ENCODE data around the gene KIF19. TPM values are rescaled to one million over a fixed set of nuclear protein-coding genes. Genes with fewer than 3 reads are reported as not detected.

Gene KIF19
- total RNA-seq, 1 experiment from 2014 or later, result not detected

DNA sequence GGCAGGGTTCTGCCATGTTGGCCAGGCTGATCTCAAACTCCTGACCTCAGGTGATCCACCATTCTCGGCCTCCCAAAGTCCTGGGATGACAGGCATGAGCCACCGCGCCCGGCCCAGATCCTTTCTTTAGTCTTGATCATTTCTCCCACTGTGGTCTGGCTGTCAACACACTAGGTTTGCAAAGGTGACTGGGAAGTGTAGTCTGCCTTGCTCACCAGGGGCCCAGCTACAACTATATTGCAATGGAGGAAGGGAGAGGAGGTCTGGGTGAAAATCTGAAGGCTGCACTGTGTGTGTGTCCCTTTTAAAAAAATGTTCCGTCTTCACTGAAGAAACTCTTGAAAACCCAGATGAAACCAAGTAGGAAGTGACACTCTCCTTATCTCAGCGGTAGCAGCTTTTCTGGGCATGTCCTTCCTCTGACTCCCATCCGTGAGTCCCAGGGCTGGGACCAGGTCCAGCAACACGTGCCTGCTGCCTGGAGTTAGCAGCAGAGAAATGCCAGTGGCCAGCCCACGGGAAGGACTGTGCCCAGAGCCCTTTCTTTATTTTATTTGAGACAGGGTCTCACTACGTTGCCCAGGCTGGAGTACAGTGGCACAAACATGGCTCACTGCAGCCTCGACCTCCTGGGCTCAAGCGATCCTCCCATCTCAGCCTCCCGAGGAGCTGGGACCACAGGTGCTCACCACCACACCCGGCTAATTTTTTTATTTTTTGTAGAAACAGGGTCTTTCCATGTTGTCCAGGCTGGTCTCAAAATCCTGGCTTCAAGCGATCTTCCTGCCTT lies 17.8 kb upstream of the KIF19 start:
- H3K27ac ChIP-seq, result no peak overlapping the region
- ChIA-PET POLR2A (ENCODE audit: unreplicated experiment) (no interaction called here), CTCF (no interaction called here)
- H3K9me2 ChIP-seq (ENCODE audit: insufficient read depth), result no peaks in the 10 kb centered on the region
- no peaks in the 10 kb centered on the region for H3K79me2 ChIP-seq (ENCODE audit: low read depth)
- peaks cover 72% of the 10 kb centered on the region for H3K27me3 ChIP-seq (ENCODE audit: insufficient read depth, low read depth)
- DNase-seq, result no peak
- no peak for TF ChIP-seq CTCF (conservative IDR thresholded peaks at IDR 0.05)
- TF ChIP-seq EZH2 (IDR thresholded peaks at IDR 0.05; ENCODE audit: low read depth), result no peak
- H3K9me3 ChIP-seq (ENCODE audit: insufficient read depth, low read depth), result no peaks in the 10 kb centered on the region
- BruUV-seq (replicated peaks), result no TSS peak
- intact Hi-C loops (cut with micrococcal nuclease; ENCODE audit: unreplicated experiment), result loop anchor here (10.0 kb wide), 1 partner anchor 147 kb away; no protein-coding TSS in a partner anchor
- H3K4me2 ChIP-seq, result no peak overlapping the region
- no peak overlapping the region for H2AFZ ChIP-seq
- no peaks in the 10 kb centered on the region for H4K20me1 ChIP-seq (ENCODE audit: insufficient read depth)
- no peaks in the 10 kb centered on the region for H3K4me1 ChIP-seq (replicated peaks; ENCODE audit: insufficient read depth)
- no peaks in the 10 kb centered on the region for H3K36me3 ChIP-seq (ENCODE audit: low read depth)
- no peak overlapping the region for H3K4me3 ChIP-seq
- no peaks in the 10 kb centered on the region for H3F3A ChIP-seq (ENCODE audit: insufficient read depth, low read depth)

DNA sequence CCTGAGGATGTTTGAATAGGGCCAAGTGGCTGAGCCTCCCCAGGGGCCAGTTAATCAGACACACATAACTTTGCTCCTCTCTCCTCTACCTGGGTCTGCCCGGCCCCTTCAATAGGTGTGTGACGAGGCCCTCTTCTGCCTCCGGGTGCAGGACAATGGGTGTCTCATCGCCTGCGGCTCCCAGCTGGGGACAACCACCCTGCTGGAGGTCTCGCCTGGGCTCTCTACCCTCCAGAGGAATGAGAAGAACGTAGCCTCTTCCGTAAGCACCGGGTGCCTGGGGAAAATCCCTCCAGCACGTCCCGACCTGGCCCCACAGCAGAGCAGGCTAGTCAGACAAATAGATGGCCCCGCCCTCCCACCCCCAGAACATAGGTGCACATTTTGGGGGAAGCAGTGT lies 16.1 kb upstream of the KIF19 start:
- no peak overlapping the region for H3K4me2 ChIP-seq
- H3K27ac ChIP-seq, result no peak overlapping the region
- H3F3A ChIP-seq (ENCODE audit: insufficient read depth, low read depth), result no peaks in the 10 kb centered on the region
- H3K27me3 ChIP-seq (ENCODE audit: insufficient read depth, low read depth), result peaks cover 80% of the 10 kb centered on the region
- no peak for DNase-seq
- H3K4me1 ChIP-seq (replicated peaks; ENCODE audit: insufficient read depth), result no peaks in the 10 kb centered on the region
- no peak overlapping the region for H3K4me3 ChIP-seq
- no peak overlapping the region for H2AFZ ChIP-seq
- intact Hi-C loops (cut with micrococcal nuclease; ENCODE audit: unreplicated experiment), result loop anchor here (10.0 kb wide), 1 partner anchor 145 kb away; no protein-coding TSS in a partner anchor
- no TSS peak for BruUV-seq (replicated peaks)
- TF ChIP-seq EZH2 (IDR thresholded peaks at IDR 0.05; ENCODE audit: low read depth) (no peak), CTCF (conservative IDR thresholded peaks at IDR 0.05) (no peak)
- H4K20me1 ChIP-seq (ENCODE audit: insufficient read depth), result no peaks in the 10 kb centered on the region
- H3K79me2 ChIP-seq (ENCODE audit: low read depth), result no peaks in the 10 kb centered on the region
- H3K9me3 ChIP-seq (ENCODE audit: insufficient read depth, low read depth), result no peaks in the 10 kb centered on the region
- no peaks in the 10 kb centered on the region for H3K9me2 ChIP-seq (ENCODE audit: insufficient read depth)
- CTCF ChIA-PET, result no interaction called here
- POLR2A ChIA-PET (ENCODE audit: unreplicated experiment), result no interaction called here
- H3K36me3 ChIP-seq (ENCODE audit: low read depth), result no peaks in the 10 kb centered on the region

GRCh38 chr17:74314877-74315276 lies 11.1 kb upstream of the KIF19 start:
- no peaks in the 10 kb centered on the region for H3K9me2 ChIP-seq (ENCODE audit: insufficient read depth)
- DNase-seq, result no peak
- CTCF ChIA-PET, result no interaction called here

More at GRCh38 chr17:74314877-74315276, 11.1 kb upstream of the KIF19 start:
- H3K4me1 ChIP-seq (replicated peaks; ENCODE audit: insufficient read depth), result no peaks in the 10 kb centered on the region
- H3K36me3 ChIP-seq (ENCODE audit: low read depth), result no peaks in the 10 kb centered on the region
- POLR2A ChIA-PET (ENCODE audit: unreplicated experiment), result no interaction called here
- BruUV-seq (replicated peaks), result no TSS peak
- H3K27me3 ChIP-seq (ENCODE audit: insufficient read depth, low read depth), result peaks cover 86% of the 10 kb centered on the region
- H2AFZ ChIP-seq, result no peak overlapping the region
- H3K4me3 ChIP-seq, result no peak overlapping the region
- intact Hi-C loops (cut with micrococcal nuclease; ENCODE audit: unreplicated experiment), result no loop called here
- no peak overlapping the region for H3K27ac ChIP-seq
- H3K4me2 ChIP-seq, result no peak overlapping the region
- no peaks in the 10 kb centered on the region for H3K79me2 ChIP-seq (ENCODE audit: low read depth)
- TF ChIP-seq CTCF (conservative IDR thresholded peaks at IDR 0.05) (no peak), EZH2 (IDR thresholded peaks at IDR 0.05; ENCODE audit: low read depth) (no peak)
- H3F3A ChIP-seq (ENCODE audit: insufficient read depth, low read depth), result no peaks in the 10 kb centered on the region
- no peaks in the 10 kb centered on the region for H3K9me3 ChIP-seq (ENCODE audit: insufficient read depth, low read depth)
- H4K20me1 ChIP-seq (ENCODE audit: insufficient read depth), result no peaks in the 10 kb centered on the region
